Glomerular visceral epithelial cell (primary cell): ENCODE data around the gene RASA1.

ENCODE experiments used
- DNase-seq: peaks from one replicate; pipeline ENCODE4 v3.0.0-alpha.2; 2016; ENCODE audit errors: extremely low spot score

The RASA1 gene

DNA sequence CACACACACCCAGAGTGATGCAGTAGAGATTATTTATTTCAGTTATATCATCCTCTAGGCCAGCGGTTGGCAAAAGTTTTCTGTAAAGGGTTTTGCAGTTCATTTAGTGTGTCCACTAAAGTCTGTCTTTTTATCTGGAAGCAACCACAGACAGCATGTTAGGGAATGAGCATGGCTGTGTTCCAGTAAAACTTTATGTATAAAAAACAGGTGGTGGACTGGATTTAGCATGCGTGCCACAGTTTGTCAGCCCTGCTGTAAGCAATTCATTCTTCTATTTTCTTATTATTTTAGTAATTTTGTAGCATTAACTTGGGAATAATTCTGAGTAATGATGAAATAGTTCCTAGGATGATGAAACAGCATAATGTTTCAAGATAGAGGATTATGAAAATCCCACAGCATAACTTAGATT lies 93.4 kb downstream of the RASA1 start:
- no peak for DNase-seq

DNA sequence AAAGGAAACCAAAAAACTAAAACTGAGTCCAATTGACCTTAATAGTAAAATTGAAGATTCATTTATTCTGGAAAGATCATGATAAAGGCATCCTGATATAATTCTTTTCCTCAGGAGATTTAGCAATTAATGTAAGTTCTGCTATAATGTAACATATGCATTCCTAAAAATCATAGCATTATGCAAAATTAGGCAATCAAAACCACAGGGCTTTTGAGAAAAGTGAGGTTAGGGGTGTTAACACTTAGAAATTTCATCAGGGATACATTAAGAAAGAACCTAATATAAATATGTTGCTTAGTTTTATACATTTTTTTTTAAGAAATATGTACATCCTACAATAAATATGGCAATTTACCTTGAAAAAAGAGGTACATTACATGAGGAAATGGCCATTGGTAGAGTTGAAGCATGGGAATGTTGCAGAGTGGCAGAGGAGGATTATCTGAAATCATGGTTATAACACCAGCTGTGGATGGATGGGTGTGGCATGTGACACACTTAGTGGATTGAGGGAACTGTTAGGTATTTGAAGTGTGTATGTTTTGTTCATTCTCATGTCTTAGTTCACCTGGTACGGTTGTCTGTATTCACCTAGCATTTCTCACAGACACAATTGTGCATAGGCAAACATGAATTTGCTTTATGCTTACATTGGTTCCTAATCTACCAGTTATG lies 94.0 kb downstream of the RASA1 start:
- no peak for DNase-seq

DNA sequence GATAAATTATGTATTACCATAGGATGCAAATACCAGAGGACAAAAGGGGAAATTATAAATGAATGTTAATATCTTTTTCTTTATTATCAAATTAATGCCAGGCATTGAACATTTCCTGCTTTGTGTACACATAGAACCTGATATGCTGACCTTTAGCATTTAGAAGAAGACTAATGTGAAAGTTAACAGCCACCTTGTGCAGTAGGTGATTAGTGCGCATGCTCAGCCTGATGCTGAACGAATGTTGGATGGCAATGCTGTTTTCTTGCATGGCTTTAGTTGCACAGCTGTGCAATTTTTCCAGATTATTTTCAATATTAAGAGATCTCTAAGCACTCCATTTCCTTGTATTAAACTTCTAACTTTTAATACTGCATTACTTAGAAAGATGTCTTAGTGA lies 99.6 kb downstream of the RASA1 start:
- DNase-seq, result no peak

DNA sequence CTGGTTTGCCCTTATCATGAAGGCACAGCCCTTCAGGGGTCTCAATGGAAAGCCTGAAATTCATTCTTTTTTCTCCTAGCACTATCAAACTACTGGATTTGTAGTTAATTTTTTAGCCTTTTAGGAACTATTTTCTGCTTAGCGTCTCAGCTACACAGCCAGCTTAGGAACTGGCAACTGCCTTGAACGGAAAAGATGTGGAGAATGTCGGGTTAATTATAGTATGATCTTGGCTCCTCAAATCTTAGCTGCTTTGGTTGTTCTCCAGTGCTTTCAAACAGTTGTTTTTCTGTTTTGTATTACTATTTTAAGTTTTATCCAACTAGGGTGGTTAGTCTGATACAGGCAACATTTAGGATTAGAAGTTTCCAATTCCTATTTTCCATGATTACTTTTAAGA lies 100.9 kb downstream of the RASA1 start:
- DNase-seq, result no peak

DNA sequence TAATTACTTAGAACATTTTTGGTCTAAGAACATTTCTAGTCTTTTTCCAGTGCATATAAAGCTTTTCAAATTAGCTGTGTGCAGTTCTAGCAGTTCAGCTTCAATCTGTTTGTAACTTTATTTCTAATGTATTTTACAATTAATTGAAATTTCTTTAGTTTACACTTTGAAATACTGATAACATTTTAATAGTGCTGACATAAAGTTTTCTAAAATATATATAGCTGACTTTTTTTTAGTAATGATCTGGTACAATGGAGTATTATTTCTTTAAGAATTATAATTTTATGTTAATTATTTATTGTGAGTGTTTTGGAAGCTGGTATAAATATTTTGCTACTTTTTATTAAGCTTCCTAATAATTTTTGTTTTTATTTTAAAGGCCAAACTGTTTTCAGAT lies 101.7 kb downstream of the RASA1 start:
- no peak for DNase-seq

DNA sequence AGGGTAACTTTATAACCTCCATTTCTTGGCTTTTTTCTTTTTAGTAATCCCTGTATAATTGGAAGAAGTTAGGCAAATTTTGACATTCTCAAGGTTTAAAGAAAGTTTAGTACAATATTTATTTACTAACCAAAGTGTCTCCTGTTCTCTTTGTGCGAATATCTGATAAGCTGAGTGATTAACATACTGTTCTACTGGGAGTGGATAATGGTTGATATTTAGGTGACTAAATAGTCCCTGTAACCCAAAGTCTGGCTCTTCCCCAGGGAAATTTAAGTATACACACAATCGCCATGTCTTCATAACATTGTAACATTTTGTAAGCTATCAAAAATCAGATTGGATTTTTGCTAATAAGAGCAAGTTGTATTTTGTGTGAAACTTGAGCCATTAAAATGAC lies 105.0 kb downstream of the RASA1 start:
- DNase-seq, result no peak

DNA sequence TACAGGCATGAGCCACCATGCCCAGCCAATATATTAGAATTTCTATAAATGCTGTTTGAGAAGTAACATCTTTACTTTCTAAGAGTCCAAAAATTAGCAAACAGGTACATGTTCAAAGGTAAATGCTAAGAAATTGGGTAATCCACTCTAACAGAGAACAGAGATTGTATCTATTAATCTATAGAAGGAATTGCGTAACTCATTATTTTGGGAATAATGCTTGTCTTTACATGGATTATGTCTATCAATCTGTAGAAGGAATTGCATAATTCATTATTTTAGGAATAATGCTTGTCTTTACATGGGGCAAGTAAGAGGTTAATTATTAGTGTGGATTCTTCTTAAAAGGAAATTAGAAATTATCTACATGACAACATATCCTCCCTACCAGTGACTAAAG lies 114.5 kb downstream of the RASA1 start:
- DNase-seq, result no peak

DNA sequence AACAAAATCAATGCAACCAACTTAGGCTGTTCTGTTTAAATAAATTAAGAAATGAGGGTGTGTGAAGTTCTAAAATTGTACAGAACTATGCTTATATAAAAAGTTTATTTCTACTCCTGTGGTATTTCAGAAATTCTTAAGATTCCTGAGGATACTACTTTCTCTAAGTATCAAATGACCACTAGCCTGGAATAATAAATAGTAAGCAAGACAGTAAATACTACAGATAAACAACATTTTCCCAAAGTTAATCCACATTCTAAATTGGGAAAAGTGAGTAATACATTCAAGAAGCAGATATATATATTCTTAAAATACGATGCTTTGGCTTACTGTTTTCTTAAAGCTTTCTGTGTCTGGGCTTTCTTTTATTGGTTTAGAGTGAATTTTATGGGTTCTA lies 115.5 kb downstream of the RASA1 start:
- no peak for DNase-seq

DNA sequence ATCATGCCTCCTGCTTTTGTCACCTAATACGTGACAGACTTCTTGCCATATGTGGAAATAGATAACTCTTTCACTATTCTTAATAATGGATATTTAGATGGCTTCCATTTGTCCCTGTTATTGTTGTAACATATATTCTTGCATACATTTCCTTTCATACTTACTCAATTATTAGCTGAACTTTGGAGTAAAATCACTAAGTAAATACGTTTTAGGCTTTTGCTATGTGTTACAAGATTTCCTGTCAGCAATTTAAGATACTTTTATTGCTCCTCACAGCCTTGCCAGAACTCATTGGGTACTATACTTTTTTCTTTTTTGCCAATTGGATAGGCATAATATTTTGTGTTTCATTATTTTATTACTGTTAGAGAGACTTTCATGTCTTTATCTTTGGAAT lies 118.1 kb downstream of the RASA1 start:
- no peak for DNase-seq

DNA sequence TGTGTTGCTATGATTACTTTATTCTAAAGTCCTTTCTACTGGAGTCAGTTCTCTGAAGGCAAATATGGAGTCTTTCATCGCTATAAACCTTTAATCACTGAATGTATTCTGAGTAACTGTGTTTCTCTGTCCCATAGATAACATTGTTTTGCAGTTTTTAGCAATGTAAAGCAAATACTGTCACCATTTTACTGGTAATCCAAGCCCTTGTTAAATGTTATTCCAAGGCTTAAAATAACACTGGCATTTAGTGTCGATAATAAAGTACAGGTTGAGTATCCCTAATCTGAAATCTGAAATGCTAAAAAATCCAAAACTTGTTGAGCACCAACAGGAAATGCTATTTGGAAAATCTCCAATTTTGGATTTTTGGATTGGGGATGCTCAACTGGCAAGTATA lies 120.4 kb downstream of the RASA1 start:
- no peak for DNase-seq

DNA sequence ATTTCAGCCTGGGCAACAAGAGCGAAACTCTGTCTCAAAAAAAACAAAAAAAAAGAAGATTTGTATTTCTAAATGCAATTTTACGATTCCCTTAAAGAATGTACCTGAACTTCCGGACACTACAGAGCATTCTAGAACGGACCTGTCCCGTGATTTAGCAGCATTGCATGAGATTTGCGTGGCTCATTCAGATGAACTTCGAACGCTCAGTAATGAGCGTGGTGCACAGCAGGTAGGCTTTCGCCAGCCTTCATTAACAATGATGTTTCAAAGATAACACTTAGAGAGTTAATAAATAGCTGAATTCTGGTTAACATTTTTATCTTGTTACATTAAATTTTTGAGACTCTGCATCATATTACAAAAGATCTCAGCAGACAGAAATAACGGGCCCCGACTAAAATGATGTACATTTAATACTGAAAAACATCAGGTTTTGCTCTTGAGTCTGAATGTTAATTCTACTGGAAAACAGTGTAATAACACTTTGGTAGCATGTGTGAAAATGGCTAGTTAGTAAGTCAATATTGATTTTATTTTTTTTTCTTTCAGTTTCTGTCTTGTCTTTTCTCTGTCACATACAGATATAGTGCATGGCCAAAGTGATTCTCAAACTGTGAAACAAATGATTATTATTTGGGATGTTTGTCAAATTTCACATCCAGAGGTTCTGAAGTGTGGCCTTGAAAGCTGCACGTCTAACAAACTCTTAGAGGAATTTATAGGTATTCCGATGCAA lies 121.8 kb downstream of the RASA1 start:
- DNase-seq, result no peak

DNA sequence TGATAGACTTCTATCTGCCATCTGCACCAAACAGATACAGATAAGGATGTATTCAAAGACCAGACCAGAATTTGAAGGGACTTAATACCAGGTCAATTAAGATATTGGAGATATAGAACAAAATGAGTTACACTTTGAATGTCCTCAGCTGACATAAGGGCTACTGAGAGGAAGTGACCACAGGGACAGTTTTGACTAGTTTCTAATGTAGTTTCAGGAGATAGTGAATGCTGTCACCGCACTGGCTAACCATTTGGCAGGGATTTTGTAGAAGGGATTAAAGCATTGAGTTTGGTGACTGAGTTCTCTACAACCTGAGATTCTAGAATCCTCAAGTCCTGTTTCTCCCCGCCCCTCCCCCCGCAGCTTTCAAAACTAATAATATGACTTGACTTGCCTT lies 122.4 kb downstream of the RASA1 start:
- DNase-seq, result no peak

DNA sequence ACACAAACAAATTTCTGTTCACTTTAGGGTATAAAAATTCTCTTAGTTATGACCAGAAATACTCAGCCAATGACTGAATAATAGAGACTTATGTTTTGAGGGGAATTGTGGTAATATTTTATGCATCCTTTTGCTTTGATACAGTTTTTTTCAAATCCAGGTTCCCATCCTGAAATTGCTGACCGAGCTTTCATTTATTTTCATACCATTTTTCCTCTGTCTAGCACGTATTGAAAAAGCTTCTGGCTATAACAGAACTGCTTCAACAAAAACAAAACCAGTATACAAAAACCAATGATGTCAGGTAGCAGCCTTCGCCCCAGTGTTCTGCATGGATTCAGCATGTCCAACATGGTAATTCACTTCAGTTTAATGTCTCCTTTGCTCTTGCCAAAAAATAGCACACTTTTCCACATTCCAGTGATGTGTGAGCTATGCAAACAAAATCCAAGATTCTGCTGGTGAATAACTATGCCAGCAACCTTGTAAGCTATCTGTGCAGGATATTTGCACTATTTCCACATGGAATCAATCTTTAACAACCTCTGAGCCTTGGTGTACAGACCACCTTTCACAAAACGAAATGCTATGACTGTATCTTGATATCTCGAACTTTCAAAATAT lies 123.0 kb downstream of the RASA1 start:
- no peak for DNase-seq

DNA sequence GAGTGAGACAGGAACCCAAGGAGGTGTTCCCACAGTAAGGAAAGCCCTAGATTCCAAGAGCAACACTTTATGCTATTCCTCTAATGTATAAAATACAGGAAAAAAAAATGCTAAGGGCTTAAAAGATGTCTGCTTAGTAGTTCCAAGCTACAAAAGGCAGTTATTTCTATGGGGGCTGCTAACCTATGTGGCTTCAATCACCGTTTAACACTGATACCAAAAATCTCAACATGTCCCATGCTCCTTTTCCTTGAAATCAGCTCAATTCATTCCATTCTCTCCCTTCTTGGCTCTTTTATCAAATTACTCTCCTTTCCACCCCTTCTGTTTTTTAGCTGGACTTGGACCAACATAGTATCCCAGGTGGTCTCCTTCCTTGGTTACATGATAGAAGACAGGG lies 124.5 kb downstream of the RASA1 start:
- no peak for DNase-seq

DNA sequence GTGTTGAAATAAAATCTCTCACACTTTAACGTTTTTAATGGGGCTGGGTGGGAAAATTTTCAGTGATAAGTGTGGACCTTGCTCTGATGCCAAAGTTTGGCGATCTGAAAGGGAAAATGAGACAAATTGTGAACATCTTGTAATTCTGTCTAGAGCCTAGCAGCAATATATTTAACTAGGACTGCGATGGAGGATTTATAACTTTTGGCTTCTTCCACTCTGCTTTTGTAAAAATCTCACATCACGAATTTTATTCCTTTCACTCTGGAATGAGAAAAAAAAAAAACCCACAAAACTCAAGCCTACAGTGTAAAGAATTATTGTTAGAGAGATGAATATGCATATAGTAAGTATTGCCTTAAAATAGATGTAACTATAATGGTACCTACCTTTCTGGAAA lies 125.1 kb downstream of the RASA1 start:
- DNase-seq, result no peak

DNA sequence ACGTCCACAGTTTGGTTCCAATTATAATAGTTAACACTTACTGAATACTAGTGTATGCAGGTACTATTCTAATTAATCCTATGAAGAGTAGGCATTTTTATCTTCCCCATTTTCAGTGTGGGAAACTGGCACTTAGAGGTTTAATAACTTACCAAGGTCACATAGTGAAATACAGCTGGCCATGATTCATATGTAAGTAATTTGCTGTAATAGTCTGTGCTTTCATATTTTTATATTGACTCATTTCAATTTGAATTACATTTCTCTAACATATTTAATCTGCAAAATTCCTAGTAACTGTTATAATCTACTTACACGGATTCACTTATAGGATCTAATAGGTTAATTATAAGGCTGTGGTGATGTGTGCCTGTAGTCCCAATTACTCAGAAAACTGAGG lies 125.6 kb downstream of the RASA1 start:
- peak; percentile 78 for DNase-seq

DNA sequence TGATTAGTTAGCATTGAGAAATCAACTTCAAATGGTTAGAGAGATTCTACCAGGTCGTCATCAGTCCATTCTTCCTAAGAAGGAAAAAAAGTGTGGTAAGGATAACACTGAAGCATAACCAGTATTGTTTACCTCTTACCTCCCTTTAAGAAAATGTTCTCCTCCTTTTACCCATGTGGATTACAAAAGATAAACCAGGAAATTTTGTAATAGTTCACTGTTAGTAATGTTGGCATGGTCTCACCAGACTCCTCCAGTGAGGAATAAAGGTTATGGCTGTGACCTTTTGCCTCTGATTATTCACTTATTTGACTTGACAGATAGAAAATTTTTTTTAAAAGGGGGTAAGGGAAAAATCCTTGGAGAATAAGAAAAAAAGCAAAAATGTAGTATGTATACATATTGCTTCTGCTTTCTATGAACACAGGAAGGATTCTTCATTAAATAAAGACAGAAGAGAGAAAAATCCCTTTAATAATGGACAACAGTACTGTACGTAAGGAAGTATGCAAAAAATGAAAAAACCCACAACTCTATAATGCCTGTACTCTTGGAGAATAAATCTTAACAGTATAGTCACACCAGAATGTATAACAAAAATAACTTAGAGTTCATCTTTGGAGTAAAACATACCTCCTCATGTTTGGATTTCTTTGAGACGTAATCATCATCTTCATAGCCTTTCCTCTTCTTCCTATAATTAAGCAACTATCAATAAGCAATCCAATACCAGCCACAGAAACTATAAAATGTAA lies 126.9 kb downstream of the RASA1 start:
- DNase-seq, result peak; percentile 62

DNA sequence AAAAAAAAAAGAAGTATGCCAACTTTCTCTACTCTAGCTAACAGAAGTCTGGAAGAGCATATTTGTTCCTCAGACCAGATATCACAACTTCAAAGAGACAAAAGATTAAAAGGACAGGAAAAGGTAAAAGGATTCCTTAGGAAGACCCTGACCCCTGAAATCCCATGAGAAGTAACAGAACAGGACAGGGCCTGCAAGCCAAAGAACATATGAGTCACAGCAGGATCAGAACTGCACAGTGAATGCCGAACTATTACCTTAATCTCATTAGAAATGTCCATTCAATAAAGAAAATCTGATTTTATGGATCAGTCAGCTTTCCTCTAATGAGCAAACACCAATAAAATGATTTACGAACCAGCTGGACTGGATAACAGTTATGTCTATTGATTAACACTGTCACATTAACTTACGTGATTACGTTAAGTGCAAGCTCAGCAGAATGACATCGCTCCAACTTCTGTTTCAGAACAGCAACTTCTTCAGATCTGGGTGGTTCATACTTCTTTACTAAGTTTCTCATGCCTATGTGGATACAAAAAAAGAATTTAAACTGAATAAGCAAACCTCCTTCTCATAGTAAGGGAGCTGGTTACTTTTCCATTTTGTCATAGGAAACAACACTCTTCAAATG lies 131.4 kb downstream of the RASA1 start:
- no peak for DNase-seq

DNA sequence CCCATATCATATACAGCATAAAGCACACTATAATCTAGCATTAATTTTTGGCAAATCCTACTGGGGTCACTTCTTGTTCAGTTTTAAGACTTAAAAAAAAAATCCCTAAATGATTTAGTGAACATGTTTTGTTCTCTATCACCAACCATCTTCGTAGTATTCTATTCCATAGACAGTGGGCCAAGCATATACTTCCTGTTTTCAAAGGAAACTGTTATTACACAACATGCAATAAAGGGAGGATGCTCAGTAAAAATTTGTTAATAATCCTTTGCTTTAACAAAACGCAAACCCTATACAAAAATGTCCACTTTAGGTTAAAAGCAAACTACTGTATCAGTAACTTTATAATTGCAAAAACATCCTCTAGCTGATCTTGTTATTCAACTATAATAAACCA lies 132.0 kb downstream of the RASA1 start:
- DNase-seq, result no peak

DNA sequence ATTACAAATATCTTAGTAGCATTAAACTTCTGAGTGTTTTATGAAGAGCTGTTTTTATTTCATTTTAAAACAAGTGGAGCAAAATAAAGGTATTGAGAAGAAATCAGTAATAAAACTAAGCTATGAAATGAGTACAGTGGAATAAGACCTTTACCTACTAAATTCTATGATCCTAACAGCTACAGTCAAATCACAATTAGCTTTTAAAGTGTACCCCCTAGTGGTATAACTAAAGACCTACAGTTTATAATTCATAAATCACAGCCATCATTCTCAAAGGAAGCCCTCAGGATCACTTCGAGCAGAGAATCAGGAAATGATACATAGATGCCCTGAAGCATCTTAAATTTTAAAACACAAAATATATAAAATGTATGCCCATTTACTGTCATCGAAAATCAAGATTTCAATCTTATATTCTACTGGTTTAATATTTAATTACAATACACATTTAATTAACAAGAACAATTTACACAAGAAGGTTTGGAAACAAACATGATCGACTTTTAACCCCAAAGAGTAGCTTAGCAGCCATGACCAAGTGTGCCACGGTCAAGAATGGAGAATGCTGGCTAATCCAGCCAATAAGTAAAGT lies 132.7 kb downstream of the RASA1 start:
- DNase-seq, result peak; percentile 56

DNA sequence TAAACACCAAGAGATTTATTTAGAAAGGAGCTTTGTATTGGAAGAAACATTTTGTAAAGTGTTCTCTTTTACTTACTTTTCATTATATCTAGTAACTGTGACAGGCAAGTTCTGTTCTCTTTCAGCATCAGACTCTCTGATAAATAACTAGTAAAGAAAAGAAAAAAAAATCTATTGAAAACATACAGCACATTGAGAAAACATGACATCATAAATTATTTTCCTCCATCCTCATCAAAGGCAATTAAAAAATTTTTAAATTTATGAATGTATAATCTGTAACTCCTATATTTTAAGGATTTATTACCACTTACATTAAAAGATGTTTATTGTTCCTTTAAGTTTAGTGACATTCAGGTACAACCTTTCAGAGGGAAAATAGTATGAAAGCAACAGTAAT lies 133.9 kb downstream of the RASA1 start:
- no peak for DNase-seq

DNA sequence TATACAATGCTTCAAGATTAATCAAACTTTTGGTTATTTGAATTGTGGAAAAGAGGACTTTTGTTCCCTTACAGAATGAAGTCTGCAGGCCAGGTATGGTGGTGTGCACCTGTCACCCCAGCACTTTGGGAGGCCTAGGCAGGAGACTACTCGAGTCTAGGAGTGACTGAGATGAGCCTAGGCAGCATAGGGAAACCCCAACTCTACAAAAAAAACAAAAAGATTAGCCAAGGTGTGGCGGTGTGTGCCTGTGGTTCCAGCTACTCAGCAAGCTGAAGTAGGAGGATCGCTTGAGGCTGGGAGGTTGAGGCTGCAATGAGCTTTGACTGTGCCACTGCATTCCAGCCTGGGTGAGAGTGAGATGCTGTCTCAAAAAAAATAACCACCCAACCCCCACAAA lies 135.7 kb downstream of the RASA1 start:
- DNase-seq, result no peak
